GOT3 (cell line): Measurements from ENCODE around the gene VEGFD.

Experiments
- DNase-seq: peaks from one replicate; lab custom pipeline; 2025; ENCODE audit warnings: mixed read lengths; lab: John Stamatoyannopoulos, UW

The VEGFD gene

DNA sequence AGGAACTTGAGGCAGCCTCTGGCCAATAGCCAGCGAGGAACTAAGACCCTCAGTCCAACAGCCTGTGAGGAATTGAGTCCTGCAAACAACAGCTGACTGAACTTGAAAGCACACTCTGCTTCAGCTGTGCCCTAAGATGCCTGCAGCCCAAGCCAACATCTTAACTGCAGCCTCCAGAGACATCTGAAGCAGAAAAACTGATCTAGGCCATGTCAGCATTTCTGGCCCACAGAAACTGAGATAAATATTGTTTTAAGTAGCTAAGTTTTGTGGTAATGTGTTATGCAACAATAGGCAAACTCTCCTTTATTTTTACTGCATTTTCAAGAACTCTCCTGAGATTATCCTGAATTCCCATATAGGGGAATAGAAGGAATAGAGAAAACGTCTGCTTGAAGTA is 24.5 kb downstream of the VEGFD start:
- no peak for DNase-seq

DNA sequence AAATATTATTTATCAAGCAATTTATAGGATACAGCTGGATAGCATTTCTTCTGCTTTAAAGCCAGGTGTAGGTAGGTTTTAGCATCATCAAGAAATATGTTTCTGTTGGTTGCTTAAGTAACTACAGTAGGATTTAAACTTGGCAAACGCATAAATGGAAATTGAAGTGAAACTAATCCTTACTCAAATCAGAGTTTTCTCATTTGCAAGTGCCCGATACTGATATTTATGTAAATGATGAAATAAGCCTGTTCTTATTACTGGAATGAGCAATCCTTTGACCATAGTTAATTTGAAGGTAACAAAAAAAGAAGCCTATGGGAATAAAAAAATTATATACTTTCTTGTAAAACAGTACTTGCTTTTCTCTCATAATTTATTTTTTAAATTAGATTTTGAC is 25.7 kb downstream of the VEGFD start:
- no peak for DNase-seq

DNA sequence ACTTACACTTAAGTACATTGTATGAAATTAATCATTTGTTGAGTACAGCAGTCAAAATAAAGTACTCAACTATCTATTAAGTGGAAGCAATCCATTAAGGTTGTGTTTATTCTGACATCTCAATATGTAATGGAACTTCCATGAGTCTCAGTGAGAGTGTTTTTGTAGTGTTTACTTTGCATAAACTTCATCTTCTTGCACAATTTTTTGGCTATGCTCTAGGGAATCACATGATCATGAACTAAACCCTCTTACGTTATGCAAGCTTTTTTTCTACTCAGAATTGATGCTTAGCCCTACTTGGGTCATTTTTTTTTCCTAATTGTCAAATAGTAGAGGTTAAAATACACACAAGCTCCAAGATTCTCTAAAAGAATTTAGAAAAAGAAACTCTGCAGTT is 27.8 kb downstream of the VEGFD start:
- no peak for DNase-seq

DNA sequence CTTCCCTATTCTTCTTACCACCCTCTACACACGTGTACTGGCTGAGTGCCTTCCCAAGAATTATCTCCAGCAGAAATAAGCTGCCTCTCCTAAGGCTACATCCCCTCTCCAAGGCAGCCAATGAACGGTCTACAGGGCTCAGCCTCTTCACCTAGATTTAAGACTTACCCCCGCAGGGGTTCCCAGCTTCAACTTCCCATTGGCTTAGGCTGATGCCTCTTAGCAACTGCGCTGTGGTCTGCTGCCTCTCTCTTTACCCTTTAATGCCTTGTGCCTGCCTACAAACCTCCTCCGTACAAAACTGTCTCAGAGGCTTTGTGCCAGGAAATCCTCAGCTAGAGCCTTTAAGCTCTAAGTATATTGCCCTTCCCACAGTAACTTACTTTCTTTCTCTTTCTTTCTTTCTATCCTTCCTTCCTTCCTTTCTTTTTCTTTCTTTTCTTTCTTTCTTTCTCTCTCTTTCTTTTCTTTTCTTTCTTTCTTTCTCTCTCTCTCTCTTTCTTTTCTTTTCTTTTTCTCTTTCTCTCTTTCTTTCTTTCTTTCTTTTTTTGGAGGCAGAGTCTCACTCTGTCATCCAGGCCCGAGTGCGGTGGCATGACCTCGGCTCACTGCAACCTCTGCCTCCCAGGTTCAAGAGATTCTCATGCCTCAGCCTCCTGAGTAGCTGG is 33.8 kb downstream of the VEGFD start:
- DNase-seq, result no peak

DNA sequence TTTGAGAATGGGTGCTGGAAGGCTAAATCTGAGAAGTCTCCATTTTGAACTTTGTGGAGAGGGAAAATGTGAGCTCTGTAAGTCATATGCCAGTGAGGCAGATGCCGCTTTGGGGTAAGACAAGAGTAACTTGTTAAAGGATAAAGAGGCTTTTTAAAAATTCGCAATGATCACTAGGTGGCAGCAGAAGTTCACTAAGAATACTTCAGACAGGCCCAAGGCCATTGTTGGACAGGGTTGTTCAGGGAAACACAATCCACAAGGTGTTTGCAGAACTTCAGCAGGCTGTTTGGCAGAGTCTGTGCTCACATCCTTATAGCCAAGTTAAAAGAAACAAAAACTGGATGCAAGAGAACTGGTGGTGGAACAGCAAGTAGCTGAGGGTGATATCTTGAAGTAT is 35.2 kb downstream of the VEGFD start:
- DNase-seq, result no peak

DNA sequence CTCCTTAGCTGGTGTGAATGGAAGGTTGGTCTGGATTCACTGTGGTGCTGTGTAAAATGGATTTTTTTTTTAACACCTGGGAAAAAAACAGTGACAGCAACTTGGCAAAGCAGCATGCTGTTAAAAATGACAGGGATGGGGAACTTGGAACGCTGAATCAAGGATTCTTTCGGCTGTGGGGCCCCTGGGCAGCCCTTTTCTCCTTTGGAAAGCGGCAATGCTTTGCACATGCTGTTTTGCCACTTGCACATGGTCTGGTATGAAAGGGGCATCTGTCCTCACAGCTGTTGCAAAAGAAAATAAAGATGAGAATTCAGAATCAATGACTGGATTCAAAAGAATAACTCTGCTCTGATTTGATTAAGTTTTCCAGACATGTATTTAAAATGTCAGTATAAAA is 38.2 kb downstream of the VEGFD start:
- no peak for DNase-seq

DNA sequence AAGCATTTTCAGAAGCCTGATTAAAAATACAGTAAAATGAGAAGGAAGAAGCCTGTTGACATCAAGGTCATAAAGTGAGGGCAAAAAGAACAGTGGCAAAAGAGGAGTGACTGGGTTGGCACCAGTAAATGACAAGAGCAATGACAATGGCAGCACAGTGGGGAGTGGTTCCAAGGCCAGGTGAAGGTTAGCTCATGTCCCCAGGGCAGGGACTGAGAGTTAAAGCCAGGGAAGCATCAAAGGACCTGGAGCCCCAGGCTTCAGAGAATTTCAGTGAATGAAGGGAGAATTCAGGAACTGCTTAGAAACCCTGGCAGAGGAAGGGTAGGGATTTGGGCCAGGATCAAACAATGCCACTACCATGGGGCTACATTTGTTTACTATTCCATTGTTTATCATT is 40.1 kb downstream of the VEGFD start:
- DNase-seq, result no peak

DNA sequence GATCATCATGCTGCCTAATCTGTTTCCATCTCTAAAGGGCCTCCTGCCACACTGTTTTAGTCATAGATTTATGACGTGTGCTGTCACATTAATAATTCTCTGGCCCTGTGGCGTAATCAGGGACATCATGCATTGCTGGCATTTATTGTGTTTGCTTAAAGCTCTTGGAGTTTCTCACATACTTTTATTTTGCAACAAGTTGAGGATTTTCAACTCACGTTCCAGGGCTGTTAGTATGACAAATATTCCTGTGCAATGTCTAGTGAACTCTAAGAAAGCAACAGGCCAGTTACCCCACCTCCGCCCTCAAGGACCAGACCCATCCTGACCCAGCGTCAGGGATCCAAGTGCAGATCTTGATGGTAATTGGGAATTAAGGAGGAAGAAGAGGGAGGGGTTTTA is 41.1 kb downstream of the VEGFD start:
- DNase-seq, result no peak

DNA sequence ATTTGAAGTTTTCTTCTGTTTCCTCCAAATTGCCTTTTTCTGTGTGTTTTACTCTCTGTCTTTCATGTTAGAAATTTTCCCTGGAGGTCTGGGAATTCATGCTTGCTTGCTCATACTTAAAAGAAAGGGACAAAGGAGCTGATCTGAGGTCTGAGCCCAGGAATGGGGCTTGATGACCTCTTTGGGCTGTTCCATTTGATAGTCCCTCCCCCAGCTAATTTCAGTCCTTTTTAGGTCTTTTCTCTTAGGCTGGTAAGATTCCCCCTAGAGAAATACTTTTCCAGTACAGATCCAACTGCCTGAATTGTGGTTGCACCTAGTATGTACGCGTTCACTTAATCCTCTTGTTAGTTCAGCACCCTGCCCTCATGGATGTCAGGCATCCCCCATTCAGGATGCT is 43.3 kb downstream of the VEGFD start:
- DNase-seq, result no peak

DNA sequence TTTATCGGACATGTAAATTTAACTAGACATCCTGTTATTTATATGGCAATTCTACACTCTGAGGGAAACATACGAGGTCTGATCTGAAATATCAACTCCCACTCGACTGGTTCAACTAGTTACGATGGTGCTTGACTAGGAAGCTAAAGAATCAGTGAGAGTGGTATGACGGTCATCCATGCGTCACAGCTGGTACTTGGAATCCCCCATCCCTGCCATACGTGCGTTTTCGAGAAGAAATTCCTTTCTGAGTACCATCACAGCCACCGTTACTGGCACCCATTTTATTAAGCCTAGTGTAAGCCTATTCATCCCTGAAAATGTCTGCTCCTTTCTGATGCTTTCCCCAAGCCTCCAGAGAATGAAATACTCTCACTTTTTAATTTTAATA is 48.2 kb downstream of the VEGFD start:
- no peak for DNase-seq

DNA sequence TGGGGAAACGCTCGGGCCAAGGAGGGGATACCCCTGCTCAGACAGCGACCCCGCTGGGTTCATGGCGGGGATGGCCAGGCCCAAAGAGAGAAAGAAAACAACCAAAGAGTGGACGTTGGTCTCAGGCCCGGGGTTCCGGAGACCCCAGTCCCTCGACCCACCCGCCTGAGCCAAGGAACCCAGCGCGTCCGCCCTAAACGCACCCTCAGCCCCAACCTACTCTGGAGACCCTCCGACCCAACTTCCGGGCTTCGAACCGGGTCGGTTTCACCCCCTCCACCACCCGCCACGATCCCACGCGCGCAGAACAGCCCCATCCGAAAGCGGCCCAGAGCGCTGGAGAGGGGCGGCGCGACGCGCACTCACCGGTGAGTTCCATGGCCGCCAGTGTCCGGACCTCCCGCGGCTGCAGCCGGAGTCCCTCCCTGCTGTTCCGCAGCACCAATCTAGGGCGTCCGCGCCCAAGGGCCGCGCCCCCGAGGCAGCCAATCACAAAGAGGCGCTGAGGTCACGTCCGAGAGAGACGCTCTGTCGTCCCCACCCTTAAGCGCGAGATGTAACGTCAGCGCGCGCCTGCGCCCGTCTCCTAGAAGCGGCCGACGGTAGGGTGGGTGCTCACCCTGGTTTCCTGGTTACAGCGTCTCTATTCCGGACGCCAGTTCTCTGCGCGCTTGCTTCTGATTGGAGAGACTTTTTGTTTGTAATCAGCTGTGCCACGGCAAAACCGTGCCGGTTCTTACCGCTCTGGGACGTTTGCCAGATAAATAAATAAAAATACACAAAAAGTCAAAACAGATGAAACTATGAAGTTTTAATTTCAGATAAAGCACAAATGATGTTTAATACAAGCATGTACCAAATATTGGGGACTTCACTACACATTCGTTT is 48.8 kb downstream of the VEGFD start, which contains the start of gene PIGA:
PIGA (minus strand) TSS at position 389 of the 888 bp plus-strand sequence. CDS start 3,593 bp downstream, outside the sequence.
- peak; percentile 97 for DNase-seq

DNA sequence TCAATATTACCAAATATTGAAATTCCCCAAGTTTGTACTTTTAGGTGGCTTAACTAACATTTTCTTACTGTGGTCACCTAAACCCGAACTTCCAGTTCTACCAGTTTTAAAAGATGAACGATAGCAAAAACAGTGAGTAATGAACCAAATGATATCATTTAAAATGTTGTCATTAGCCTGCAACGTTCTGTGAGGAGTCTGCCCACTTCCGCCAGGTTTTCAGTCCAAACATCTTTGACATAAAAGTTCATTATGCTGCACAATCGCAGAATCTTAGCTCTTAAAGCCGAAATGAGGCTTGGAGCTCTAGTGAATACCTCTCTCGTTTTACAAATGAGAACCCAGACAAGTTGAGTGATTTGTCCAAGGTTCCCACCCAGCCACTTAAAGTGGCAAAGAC is 49.7 kb downstream of the VEGFD start:
- no peak for DNase-seq

DNA sequence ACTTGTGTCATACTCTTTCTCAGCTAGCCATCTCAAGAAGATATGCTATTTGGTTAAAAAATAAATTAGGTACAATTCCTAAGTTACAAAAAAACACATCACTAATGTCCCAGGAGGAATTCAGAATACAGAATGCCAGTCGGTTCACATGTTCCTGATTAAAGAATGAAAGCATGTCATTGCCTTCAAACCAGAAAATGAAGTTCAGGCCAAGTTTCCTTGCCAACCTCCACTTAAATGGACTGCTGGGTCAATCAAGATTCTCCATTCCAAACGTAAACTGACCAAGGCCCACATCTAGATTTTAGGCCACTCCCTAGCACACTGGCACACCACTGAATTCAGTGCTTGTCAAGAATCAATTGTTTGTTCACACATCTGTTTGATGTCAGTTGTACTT is 55.4 kb downstream of the VEGFD start:
- DNase-seq, result no peak

DNA sequence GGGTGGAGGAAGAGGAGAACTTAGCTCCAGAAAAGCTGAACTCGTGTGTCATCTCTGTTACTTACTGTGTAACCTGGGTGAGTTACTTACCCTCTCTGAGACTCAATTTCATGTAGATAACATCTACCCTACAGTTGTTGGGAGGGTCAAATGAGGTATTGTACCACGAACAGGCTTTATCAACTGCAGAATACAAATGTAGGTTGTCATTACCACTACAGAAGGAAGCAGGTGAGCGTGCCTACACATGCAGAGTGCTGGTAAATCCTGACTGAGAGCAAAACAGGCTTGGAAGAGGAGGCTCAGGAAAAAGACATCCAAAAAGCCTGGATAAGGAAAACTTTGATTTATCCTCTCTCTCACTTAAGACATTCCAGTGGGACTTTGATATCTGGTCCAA is 56.1 kb downstream of the VEGFD start:
- no peak for DNase-seq

DNA sequence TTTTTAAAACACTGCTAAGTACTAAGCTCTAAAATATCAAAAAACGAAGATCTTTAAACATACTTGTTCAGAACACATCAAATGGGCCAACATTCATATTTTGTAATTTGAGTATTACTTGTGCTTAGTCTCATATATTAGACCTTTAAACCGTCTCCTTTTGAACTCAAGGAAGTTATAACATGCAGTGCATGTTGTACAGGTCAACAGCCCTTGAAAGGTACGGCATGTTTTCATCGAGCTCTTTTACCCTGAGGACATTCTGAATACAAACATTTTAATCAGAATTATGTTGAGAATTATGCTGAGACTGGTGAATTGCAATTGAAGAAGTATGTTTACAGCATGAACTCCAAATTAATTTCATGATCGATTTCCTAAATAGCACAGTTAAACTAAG is 61.7 kb downstream of the VEGFD start:
- no peak for DNase-seq

DNA sequence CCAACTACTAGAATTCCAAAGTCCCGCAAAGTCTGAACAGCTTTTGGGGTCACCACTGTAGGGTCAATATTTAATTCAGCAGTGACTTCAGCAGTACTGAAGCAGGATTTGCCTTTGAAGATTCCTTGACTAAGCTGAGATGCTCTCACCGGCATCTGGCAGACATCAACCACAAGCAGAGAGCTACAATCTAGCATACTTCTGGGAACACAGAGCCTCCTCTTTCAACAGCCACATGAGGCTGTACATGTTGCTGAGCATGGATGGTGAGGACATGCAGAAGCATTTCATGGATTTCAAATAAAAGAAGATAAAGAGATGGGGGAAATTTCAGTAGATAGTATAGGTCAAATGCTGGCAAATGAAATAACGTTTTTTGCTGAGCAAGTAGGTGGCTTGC is 62.1 kb downstream of the VEGFD start:
- no peak for DNase-seq

DNA sequence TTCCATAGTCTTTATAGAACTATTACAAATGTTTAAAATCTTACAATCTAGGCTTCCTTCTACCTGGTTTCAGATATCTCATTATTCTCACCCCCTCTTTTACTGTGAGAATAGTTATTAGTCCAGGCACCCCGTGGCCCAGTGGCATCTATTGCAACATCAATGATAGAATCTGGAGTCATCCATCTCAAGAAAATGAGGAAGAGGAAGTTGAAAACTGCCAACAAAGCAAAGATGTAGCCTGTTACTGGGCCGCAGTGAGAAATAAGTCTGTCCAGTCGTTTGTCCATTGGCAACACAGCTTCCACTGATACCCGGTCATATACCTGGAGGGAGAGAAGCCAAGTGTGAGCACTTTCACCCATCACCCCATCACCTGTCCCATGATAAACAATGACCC is 62.8 kb downstream of the VEGFD start:
- no peak for DNase-seq

DNA sequence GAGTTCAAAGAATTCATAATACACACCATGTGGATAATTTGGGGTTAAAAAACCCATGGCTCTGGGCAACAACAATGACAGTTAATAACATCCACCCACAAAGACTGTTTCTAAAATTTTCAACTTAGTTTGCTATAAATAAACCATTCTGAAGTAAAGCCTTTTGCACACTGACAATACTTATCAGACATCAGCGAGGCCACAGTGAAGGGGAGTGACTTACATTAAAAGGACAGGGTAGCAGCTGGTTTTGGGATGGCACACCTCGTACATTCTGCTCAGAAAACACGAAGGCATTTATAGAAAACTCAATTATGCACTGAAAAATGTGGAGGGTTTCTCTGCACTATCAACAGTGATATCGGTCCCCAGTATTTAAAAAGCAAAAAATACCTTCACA is 63.9 kb downstream of the VEGFD start:
- DNase-seq, result no peak

DNA sequence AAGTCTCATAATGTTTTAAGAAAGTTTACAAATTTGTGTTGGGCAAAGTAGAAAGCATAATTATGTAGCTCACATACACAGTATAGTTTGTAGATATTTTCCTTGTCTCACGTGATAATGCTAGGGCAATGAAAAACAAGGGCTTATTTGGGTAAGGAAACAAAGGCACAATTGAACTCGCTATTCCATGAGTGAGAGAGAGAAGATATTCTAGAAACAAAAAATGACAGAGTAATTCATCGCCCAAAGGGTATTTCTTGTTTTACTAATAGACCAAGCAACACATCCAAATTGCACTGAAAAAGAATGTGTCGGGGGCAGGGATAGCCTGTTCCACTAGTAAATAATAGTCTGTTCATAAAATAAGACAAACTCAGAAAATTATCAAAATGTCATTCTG is 65.1 kb downstream of the VEGFD start:
- DNase-seq, result no peak

DNA sequence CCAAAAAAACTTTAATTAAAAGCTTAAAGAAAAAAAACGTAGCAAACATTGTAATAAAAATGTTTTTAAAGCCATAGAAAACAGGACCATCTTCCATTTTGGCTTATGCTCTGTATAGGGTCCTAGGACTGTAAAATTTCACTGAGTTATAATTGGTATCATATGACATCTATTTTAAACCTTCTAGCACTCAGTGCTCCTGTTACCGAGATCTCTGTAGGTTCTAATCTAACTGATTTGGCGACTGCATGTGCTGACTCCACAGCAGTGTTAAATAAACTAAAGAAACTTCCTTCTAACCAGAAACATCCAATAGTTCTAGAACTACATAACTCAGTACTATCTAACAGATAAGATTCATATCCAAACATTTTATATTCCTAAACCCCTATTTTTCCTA is 68.7 kb downstream of the VEGFD start, which contains the start of gene ASB11:
ASB11 (minus strand) TSS at position 132 of the 400 bp plus-strand sequence; CDS start at position 97, 35 bp downstream.
- no peak for DNase-seq

DNA sequence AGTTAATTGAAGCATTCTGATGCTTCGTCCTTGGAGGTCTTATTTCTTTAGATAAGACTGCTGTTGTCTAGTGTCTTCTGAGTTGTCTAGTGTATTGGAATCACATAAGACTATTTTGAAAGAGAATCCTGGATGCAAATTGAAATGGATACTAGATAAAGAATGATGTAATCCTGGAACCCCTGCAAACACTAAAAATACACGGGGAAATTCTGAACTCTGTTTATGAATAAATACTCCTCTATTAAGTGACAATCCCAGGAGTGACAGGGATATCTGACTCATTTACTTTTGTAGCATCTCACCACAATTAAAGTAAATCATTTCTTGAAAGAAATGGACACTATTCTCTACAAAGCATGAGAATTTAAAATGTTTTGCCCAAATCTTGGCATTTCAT is 69.7 kb downstream of the VEGFD start:
- DNase-seq, result no peak

DNA sequence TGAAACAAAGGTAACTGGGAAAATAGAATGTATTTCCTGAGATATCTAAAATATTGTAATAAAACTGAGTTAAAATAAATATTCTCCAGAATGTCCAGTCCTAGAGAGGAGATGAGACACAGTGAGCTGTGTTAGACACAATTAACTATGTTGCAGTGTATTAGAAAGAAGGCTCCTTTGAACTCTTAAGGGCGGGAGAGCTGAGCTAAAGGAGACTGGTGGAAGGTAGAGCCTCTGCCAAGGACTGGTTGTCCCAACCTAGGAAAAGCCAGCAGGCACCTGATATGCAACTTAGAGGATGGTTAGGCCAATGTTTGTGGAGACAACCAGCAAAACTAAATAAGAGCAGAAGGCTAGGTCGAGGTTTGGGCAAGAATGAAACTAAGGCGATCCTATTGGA is 73.1 kb downstream of the VEGFD start:
- DNase-seq, result no peak

DNA sequence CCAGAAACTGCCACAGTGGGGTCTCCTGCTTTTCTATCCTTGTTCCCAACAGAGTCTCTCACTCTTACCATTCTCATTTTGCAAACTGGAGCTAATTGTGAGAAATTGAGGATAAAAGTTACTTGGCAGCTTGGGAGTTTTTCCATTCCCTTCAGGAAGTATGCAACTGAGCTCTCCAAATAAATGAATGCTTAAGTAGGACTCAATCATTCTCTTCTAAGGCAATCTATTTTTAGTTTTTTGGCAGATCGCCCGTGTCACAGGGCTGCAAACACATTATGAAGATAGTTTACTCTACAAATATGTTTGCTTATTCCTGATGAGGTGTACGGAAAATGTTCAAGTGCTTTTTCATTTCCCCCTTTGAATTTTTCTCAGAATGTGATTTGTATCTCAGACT is 74.1 kb downstream of the VEGFD start:
- no peak for DNase-seq
